Mesothelial cell of epicardium (in vitro differentiated cells): ENCODE results near the gene SLIT3. TPM values are rescaled to one million over a fixed set of nuclear protein-coding genes. Genes with fewer than 3 reads are reported as not detected.

Source experiments
- DNase-seq, 2 experiments: peaks; one replicate each; pipeline ENCODE4 v3.0.0; 2021; ENCODE audit warnings: low spot score in 2 of 2; ENCODE audit not compliant: unreplicated experiment in 2 of 2
- H3K27ac Mint-ChIP-seq: 2 replicates; pipeline ENCODE4 v1.8.0; 2021; ENCODE audit warnings: mixed read lengths
- H3K27me3 Mint-ChIP-seq: 2 replicates; pipeline ENCODE4 v1.8.0; 2021; ENCODE audit warnings: low read depth, mixed read lengths
- H3K36me3 Mint-ChIP-seq: 2 replicates; pipeline ENCODE4 v1.8.0; 2021; ENCODE audit warnings: mixed read lengths
- H3K4me1 Mint-ChIP-seq: 2 replicates; pipeline ENCODE4 v1.8.0; 2021; ENCODE audit warnings: mixed read lengths
- H3K4me3 Mint-ChIP-seq: 2 replicates; pipeline ENCODE4 v1.8.0; 2021; ENCODE audit warnings: mild to moderate bottlenecking, moderate library complexity, mixed read lengths
- H3K9me3 Mint-ChIP-seq: 2 replicates; pipeline ENCODE4 v1.8.0; 2021; ENCODE audit warnings: mixed read lengths
- total RNA-seq: library from RNA; stranded (reverse); gene quantifications from 3 replicates; pipeline ENCODE4 v1.2.1, GENCODE V29; 2021
- TF ChIP-seq, protein P1 (sequence below): fragments of 200-600 bp; sonication (generic); IDR thresholded peaks from one replicate; pipeline ENCODE4 v1.5.0; 2021; ENCODE audit warnings: antibody characterized with exemption; ENCODE audit not compliant: unreplicated experiment

Gene SLIT3
- total RNA-seq, 1 donor from 2014 or later = 65.1 TPM

DNA sequence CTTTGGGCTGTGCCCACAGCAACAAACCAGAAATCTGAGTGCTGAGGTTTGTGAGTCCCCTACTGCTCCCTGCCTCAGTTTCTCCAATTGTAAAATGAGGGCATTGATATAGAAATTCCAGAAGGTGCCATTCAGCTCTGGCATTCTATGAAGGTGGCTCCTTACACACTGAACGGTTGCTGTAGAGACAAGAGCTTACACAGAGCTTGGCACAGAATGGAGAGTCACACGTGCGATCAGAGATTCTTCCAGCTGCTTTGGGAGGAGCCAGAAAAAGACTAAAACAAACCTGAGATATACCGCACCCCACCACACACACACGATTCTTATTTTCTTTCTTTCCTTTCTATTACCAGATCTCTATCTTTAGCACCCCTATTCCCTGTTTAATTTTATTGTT lies 122.7 kb downstream of the SLIT3 start:
- Mint-ChIP-seq H3K36me3 (no peaks in the 10 kb centered on the region), H3K4me1 (peaks cover 7% of the 10 kb centered on the region), H3K4me3 (no peak overlapping the region), H3K27ac (no peak overlapping the region), H3K27me3 (peaks cover 3% of the 10 kb centered on the region), H3K9me3 (no peaks in the 10 kb centered on the region)
- DNase-seq = no peak
- TF ChIP-seq, protein P1, sequence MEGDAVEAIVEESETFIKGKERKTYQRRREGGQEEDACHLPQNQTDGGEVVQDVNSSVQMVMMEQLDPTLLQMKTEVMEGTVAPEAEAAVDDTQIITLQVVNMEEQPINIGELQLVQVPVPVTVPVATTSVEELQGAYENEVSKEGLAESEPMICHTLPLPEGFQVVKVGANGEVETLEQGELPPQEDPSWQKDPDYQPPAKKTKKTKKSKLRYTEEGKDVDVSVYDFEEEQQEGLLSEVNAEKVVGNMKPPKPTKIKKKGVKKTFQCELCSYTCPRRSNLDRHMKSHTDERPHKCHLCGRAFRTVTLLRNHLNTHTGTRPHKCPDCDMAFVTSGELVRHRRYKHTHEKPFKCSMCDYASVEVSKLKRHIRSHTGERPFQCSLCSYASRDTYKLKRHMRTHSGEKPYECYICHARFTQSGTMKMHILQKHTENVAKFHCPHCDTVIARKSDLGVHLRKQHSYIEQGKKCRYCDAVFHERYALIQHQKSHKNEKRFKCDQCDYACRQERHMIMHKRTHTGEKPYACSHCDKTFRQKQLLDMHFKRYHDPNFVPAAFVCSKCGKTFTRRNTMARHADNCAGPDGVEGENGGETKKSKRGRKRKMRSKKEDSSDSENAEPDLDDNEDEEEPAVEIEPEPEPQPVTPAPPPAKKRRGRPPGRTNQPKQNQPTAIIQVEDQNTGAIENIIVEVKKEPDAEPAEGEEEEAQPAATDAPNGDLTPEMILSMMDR = no peak

DNA sequence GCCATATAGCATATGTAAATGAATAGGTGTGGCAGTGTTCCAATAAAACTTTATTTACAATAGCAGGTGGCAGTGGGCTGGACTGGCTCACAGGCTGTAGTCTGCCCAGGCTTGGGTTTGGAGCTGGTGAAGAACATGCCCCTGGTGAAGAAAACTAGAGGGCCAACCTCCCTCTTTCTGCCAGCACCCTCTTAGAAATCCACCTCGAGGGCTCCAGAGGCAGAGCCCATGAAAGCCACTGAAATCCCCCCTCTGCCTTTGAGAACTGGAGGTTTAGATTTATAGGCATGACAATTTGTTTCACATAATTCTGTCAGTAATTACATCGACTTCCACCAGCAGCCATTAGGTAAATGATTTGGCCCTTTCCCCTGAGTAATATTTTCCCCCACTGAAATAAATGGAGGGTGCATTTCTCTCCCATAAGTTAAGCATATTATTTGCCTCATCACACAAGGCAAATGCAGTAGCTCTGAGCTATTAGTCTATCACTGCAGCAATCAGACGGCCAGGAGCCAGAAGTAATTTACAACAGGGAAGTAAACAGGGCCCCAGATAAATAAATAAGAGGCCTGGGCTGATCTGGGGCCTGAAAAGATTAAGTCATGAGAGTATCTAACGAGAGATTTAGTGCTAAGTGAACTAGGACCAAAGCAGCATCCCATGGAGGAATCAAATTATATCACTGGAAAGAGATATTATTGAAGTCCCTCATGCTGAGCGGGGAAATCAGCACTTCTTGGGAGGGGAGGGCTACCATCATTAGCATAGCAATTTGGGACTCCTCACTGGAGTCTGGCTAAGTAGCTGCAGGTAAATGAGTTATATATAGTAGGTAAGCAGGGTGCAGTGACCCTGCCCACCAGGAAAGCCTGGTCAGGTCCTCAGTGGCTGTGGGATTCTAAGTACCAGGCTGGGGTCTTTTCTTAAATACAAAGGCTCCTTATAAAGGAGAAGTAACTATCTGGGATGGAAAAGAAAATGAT lies 123.9 kb downstream of the SLIT3 start:
- TF ChIP-seq, protein P1 = no peak
- peaks cover 3% of the 10 kb centered on the region for H3K27me3 Mint-ChIP-seq
- no peaks in the 10 kb centered on the region for H3K36me3 Mint-ChIP-seq
- no peak for DNase-seq
- H3K4me1 Mint-ChIP-seq = peaks cover 4% of the 10 kb centered on the region
- no peak overlapping the region for H3K27ac Mint-ChIP-seq
- no peak overlapping the region for H3K4me3 Mint-ChIP-seq
- no peaks in the 10 kb centered on the region for H3K9me3 Mint-ChIP-seq

DNA sequence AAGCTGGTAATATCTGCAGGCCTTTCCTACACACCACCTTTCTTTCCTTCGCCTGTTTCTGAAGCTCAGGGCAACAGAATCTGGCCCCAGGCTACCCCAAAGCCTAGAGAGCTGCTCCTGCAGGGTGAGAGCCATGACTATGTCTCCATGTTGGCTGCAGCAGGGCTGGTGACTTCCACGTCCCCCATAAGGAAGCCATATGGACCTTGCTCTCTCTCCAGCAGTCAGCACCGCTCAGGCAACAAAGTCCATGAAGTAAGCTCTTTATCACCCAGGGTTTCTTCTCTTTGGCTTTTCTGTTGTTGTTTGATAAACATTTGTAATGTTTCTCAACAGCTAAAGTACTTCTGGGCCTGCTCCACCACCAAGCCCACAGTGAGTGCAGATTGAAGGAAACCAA lies 125.2 kb downstream of the SLIT3 start:
- TF ChIP-seq, protein P1 = no peak
- Mint-ChIP-seq H3K9me3 (no peaks in the 10 kb centered on the region), H3K36me3 (no peaks in the 10 kb centered on the region)

DNA sequence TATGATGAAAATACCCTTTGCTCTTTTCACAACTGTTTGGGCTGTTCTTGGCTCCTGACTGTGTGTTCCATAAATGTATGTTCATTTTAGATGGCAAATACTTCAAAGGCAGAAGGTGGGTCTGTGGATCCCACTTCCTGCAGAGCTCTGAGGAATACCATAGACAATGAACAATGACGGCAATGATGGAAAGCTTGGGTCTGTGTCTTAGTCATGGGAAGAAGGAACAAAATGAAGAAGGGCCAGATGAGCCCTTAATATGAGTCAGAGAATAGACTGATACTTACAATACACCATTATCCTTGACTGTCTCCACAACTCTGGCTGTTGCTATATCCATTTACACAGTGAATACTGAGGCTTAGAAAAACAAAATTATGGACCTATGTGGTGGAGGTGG lies 126.0 kb downstream of the SLIT3 start:
- no peak overlapping the region for H3K4me3 Mint-ChIP-seq
- DNase-seq = no peak
- TF ChIP-seq, protein P1 = no peak
- no peak overlapping the region for H3K27ac Mint-ChIP-seq
- H3K4me1 Mint-ChIP-seq = peaks cover 6% of the 10 kb centered on the region
- H3K9me3 Mint-ChIP-seq = no peaks in the 10 kb centered on the region
- peaks cover 7% of the 10 kb centered on the region for H3K27me3 Mint-ChIP-seq
- H3K36me3 Mint-ChIP-seq = no peaks in the 10 kb centered on the region

More for the DNA sequence above, 125.2 kb downstream of the SLIT3 start:
- peaks cover 7% of the 10 kb centered on the region for H3K27me3 Mint-ChIP-seq
- no peak overlapping the region for H3K27ac Mint-ChIP-seq
- peaks cover 4% of the 10 kb centered on the region for H3K4me1 Mint-ChIP-seq
- no peak for DNase-seq
- H3K4me3 Mint-ChIP-seq = no peak overlapping the region

DNA sequence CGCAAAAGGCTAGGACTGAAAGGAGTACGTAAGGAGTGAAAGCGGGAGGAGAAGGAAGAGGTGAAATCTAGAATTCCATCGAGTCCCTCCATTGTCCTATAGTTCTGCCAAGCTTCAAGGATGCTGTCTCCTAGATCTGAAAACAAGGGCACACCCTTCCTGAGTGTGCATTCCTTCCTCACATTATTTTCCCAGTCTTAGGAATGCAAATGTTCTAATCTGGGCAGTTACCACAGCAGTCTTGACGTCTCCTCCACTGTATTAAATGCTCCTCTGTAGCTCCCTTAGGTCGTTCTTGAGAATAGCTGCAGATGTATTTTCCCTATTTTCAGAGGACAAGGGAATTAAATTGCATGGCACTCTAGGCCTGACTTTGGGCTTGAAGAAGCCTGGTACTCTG lies 127.6 kb downstream of the SLIT3 start:
- DNase-seq = no peak
- Mint-ChIP-seq H3K27me3 (peaks cover 7% of the 10 kb centered on the region), H3K9me3 (no peaks in the 10 kb centered on the region), H3K4me1 (peaks cover 13% of the 10 kb centered on the region), H3K27ac (no peak overlapping the region), H3K36me3 (no peaks in the 10 kb centered on the region), H3K4me3 (no peak overlapping the region)
- TF ChIP-seq, protein P1 = no peak
